Neural progenitor cell (in vitro differentiated cells): ENCODE data around the gene PIP4P1.
"Not testable (repeated sequence)": the region's sequence is repeated elsewhere in the genome, so short reads cannot be mapped to it uniquely, and the experiment has no call there.

Experiments
- CTCF ChIP-seq: fragments of 200-600 bp; sonication (generic); IDR thresholded peaks from 2 replicates; pipeline ENCODE4 v1.5.1; 2017; ENCODE audit warnings: antibody characterized with exemption, mild to moderate bottlenecking
- EZH2 ChIP-seq: fragments of 200-600 bp; sonication (generic); IDR thresholded peaks from 2 replicates; pipeline ENCODE4 v1.6.1; 2017; ENCODE audit warnings: antibody characterized with exemption, mild to moderate bottlenecking, moderate library complexity
- EZH2phosphoT487 ChIP-seq: fragments of 200-600 bp; sonication (generic); IDR thresholded peaks from 2 replicates; pipeline ENCODE4 v1.6.1; 2017; ENCODE audit warnings: antibody characterized with exemption

- not testable (repeated sequence) for TF ChIP-seq CTCF, EZH2phosphoT487, EZH2
Measured at GRCh38 chr14:20506276-20506675, 45.0 kb upstream of the PIP4P1 start.
